H1 (cell line): ENCODE results near the gene COPZ2. TPM values are rescaled to one million over a fixed set of nuclear protein-coding genes. Genes with fewer than 3 reads are reported as not detected.

ENCODE experiments used
- CBX5 ChIP-seq: fragments of 300-800, 300-1000 bp; sonication (generic); IDR thresholded peaks from 2 replicates; pipeline ENCODE4 v1.7.1; 2016; ENCODE audit warnings: antibody characterized with exemption, low read length, low read depth
- CEBPB ChIP-seq: IDR thresholded peaks from 2 replicates; pipeline ENCODE4 v1.6.1; 2012; ENCODE audit warnings: low read depth, low read length
- CHD7 ChIP-seq: fragments of 300-600 bp; sonication (generic); IDR thresholded peaks from 2 replicates; pipeline ENCODE4 v1.7.1; 2012; ENCODE audit warnings: low read length, moderate library complexity, mild to moderate bottlenecking, inconsistent platforms; ENCODE audit not compliant: insufficient replicate concordance
- CREB1 ChIP-seq: IDR thresholded peaks from 2 replicates; pipeline ENCODE4 v1.6.1; 2012; ENCODE audit warnings: inconsistent platforms
- EZH2 ChIP-seq: fragments of 200-600 bp; sonication (generic); IDR thresholded peaks from 2 replicates; pipeline ENCODE4 v1.7.1; 2012; ENCODE audit warnings: low read depth, mild to moderate bottlenecking, moderate library complexity, low read length, inconsistent platforms; ENCODE audit not compliant: severe bottlenecking
- HDAC2 ChIP-seq, 2 experiments: fragments of 300-600 bp in 1 of 2; sonication (generic) in 1 of 2; IDR thresholded peaks; 2 replicates each; pipeline ENCODE4 v1.6.1; 2011 to 2012; ENCODE audit warnings: low read depth in 2 of 2, low read length in 2 of 2, mild to moderate bottlenecking in 2 of 2, moderate library complexity in 2 of 2, borderline replicate concordance in 1 of 2, inconsistent platforms in 1 of 2
- KDM4A ChIP-seq: IDR thresholded peaks from one replicate; pipeline ENCODE4 v1.7.1; 2012; ENCODE audit warnings: low read depth, mild to moderate bottlenecking, moderate library complexity, low read length, inconsistent platforms; ENCODE audit not compliant: severe bottlenecking
- NRF1 ChIP-seq: IDR thresholded peaks from 2 replicates; pipeline ENCODE4 v1.6.1; 2011; ENCODE audit warnings: mild to moderate bottlenecking, low read depth, low read length, improper control_type of control experiment
- USF2 ChIP-seq: IDR thresholded peaks from 2 replicates; pipeline ENCODE4 v1.6.1; 2011; ENCODE audit warnings: low read length, improper control_type of control experiment
- polyA plus RNA-seq, 7 experiments: library from polyadenylated mRNA; depleted of rRNA in 3 of 7; stranded (reverse) in 5 of 7; unstranded in 2 of 7; fragments of >200 nt in 5 of 7; fragments of 200-250 nt in 2 of 7; gene quantifications; 1 replicate in 5 of 7; 2 replicates in 1 of 7; 4 replicates in 1 of 7; pipeline versions ENCODE4 v1.2.1 to v1.2.3, GENCODE V29; 2011 to 2013; ENCODE audit warnings: missing spikeins in 2 of 7, mixed read lengths in 2 of 7
- total RNA-seq: library from RNA; stranded (reverse); fragmentation: NEBNext Ultra II Directional; extraction: Animal tissue kit (Norgen Biotek cat#: 25700); gene quantifications from 2 replicates; pipeline ENCODE4 v1.2.1, GENCODE V29; 2021

COPZ2 gene
- total and polyA plus RNA-seq, 2 of the 8 experiments (the other 6 are each of a cell fraction or from before 2014, with no cell fraction given): 0.24 TPM; not detected in 1

- TF ChIP-seq CHD7 (no peak), EZH2 (no peak), CBX5 (no peak), CEBPB (no peak), KDM4A (no peak), NRF1 (no peak), USF2 (no peak), HDAC2 (IDR thresholded peaks at IDR 0.05; ENCODE audit: borderline replicate concordance in 1 of 2, low read depth in 2 of 2, low read length in 2 of 2) (no peak), CREB1 (no peak)
Observed at GRCh38 chr17:48058393-48059124, 21.0 kb upstream of the COPZ2 start (continued).
